PC-9 (cell line): ENCODE data around the gene CBY2. TPM values are rescaled to one million over a fixed set of nuclear protein-coding genes. Genes with fewer than 3 reads are reported as not detected.

Experiments
- BruUV-seq: library from RNA; stranded (reverse); fragments of 400-500 nt; replicated peaks from 2 replicates; lab custom pipeline; 2021; lab: Mats Ljungman, UMichigan
- CTCF ChIA-PET: fragments of 300-600 bp; sonication (Branson Sonifier 250); formaldehyde crosslinking; loops from one replicate; lab custom pipeline; 2022; ENCODE audit warnings: antibody characterized with exemption; lab: Charles Lee
- POLR2A ChIA-PET: fragments of 300-600 bp; sonication (Branson Sonifier 250); formaldehyde crosslinking; loops from one replicate; lab custom pipeline; 2022; ENCODE audit warnings: antibody characterized with exemption; ENCODE audit not compliant: unreplicated experiment; lab: Charles Lee
- DNase-seq, 2 experiments: peaks; one replicate each; pipeline versions ENCODE4 v3.0.0 to v3.0.0-alpha.2; 2015 to 2022; ENCODE audit warnings: mixed read lengths in 1 of 2
- H2AFZ ChIP-seq: fragments of 200-600 bp; sonication (generic); 2 replicates; pipeline ENCODE4 v1.8.1; 2017; ENCODE audit warnings: antibody characterized with exemption
- H3F3A ChIP-seq: fragments of 200-600 bp; sonication (generic); 2 replicates; pipeline ENCODE4 v1.8.1; 2017; ENCODE audit warnings: antibody characterized with exemption, mild to moderate bottlenecking, low read depth; ENCODE audit not compliant: insufficient read depth
- H3K27ac ChIP-seq: fragments of 200-600 bp; sonication (generic); 2 replicates; pipeline ENCODE4 v1.6.1; 2016; ENCODE audit warnings: mixed run types
- H3K27me3 ChIP-seq: fragments of 200-600 bp; sonication (generic); 2 replicates; pipeline ENCODE4 v1.6.1; 2016; ENCODE audit warnings: low read depth, mixed run types; ENCODE audit not compliant: insufficient read depth
- H3K36me3 ChIP-seq: fragments of 200-600 bp; sonication (generic); 2 replicates; pipeline ENCODE4 v1.6.1; 2016; ENCODE audit warnings: low read depth, mixed run types
- H3K4me1 ChIP-seq: fragments of 200-600 bp; sonication (generic); replicated peaks from 2 replicates; pipeline ENCODE4 v1.6.1; 2016; ENCODE audit warnings: mixed run types; ENCODE audit not compliant: insufficient read depth
- H3K4me2 ChIP-seq: fragments of 200-600 bp; sonication (generic); 2 replicates; pipeline ENCODE4 v1.6.1; 2017; ENCODE audit warnings: mixed run types
- H3K4me3 ChIP-seq: fragments of 200-600 bp; sonication (generic); 2 replicates; pipeline ENCODE4 v1.6.1; 2016; ENCODE audit warnings: mixed run types
- H3K79me2 ChIP-seq: fragments of 200-600 bp; sonication (generic); 2 replicates; pipeline ENCODE4 v1.6.1; 2017; ENCODE audit warnings: low read depth, mixed run types
- H3K9me2 ChIP-seq: fragments of 200-600 bp; sonication (generic); 2 replicates; pipeline ENCODE4 v1.8.1; 2017; ENCODE audit warnings: mild to moderate bottlenecking; ENCODE audit not compliant: insufficient read depth
- H3K9me3 ChIP-seq: fragments of 200-600 bp; sonication (generic); 2 replicates; pipeline ENCODE4 v1.8.1; 2016; ENCODE audit warnings: low read depth; ENCODE audit not compliant: insufficient read depth
- H4K20me1 ChIP-seq: fragments of 200-600 bp; sonication (generic); 2 replicates; pipeline ENCODE4 v1.8.1; 2017; ENCODE audit not compliant: insufficient read depth
- CTCF ChIP-seq: fragments of 200-600 bp; sonication (generic); conservative IDR thresholded peaks from 2 replicates; pipeline ENCODE4 v1.6.1; 2017; ENCODE audit warnings: mixed run types, antibody characterized with exemption, mild to moderate bottlenecking, moderate library complexity
- EZH2 ChIP-seq: fragments of 200-600 bp; sonication (generic); IDR thresholded peaks from 2 replicates; pipeline ENCODE4 v1.8.0; 2017; ENCODE audit warnings: antibody characterized with exemption, low read depth
- intact Hi-C: fragments of 100-400 bp; cut with micrococcal nuclease; formaldehyde crosslinking; loops from one replicate; pipeline ENCODE4 v1.10.0; 2022; ENCODE audit not compliant: unreplicated experiment
- total RNA-seq: library from RNA; stranded (reverse); gene quantifications from 2 replicates; pipeline ENCODE4 v1.2.3, GENCODE V29; 2021

Gene CBY2
- total RNA-seq, 1 experiment from 2014 or later = not detected

- H4K20me1 ChIP-seq = no peaks in the 10 kb centered on the region
- peaks cover 75% of the 10 kb centered on the region for H3K27me3 ChIP-seq
- H3K27ac ChIP-seq = no peak overlapping the region
- no peak overlapping the region for H3K4me2 ChIP-seq
- ChIA-PET CTCF (no interaction called here), POLR2A (no interaction called here)
- H2AFZ ChIP-seq = no peak overlapping the region
- no TSS peak for BruUV-seq
- no peaks in the 10 kb centered on the region for H3K9me3 ChIP-seq
- DNase-seq = no peak
- H3F3A ChIP-seq = no peaks in the 10 kb centered on the region
- no peak overlapping the region for H3K4me3 ChIP-seq
- no peaks in the 10 kb centered on the region for H3K9me2 ChIP-seq
- TF ChIP-seq CTCF = no peak
- TF ChIP-seq EZH2 = no peak
- intact Hi-C loops = no loop called here
- no peaks in the 10 kb centered on the region for H3K79me2 ChIP-seq
- H3K36me3 ChIP-seq = no peaks in the 10 kb centered on the region
- H3K4me1 ChIP-seq = no peaks in the 10 kb centered on the region
These were observed 12.1 kb downstream of the CBY2 start for GRCh38 chr13:45714170-45714569.

GRCh38 chr13:45715351-45715750, 13.2 kb downstream of the CBY2 start:
- H3K79me2 ChIP-seq = no peaks in the 10 kb centered on the region
- no peak overlapping the region for H3K4me2 ChIP-seq
- H3K36me3 ChIP-seq = no peaks in the 10 kb centered on the region
- H3K4me1 ChIP-seq = no peaks in the 10 kb centered on the region
- no peaks in the 10 kb centered on the region for H3K9me3 ChIP-seq
- no peak overlapping the region for H2AFZ ChIP-seq
- POLR2A ChIA-PET = no interaction called here
- no peak overlapping the region for H3K4me3 ChIP-seq
- no TSS peak for BruUV-seq
- no peak for DNase-seq
- CTCF ChIA-PET = no interaction called here
- H3K9me2 ChIP-seq = no peaks in the 10 kb centered on the region
- H3K27me3 ChIP-seq = peaks cover 85% of the 10 kb centered on the region
- no peaks in the 10 kb centered on the region for H3F3A ChIP-seq
- H4K20me1 ChIP-seq = no peaks in the 10 kb centered on the region
- H3K27ac ChIP-seq = no peak overlapping the region
- TF ChIP-seq EZH2 = no peak
- no peak for TF ChIP-seq CTCF
- intact Hi-C loops = no loop called here

GRCh38 chr13:45717349-45717748, 15.2 kb downstream of the CBY2 start:
- H3K4me2 ChIP-seq = no peak overlapping the region
- H3K79me2 ChIP-seq = no peaks in the 10 kb centered on the region
- no peak for DNase-seq
- no peak overlapping the region for H2AFZ ChIP-seq
- H3K36me3 ChIP-seq = no peaks in the 10 kb centered on the region
- H3K9me2 ChIP-seq = no peaks in the 10 kb centered on the region
- H3F3A ChIP-seq = no peaks in the 10 kb centered on the region
- H4K20me1 ChIP-seq = no peaks in the 10 kb centered on the region
- ChIA-PET POLR2A (no interaction called here), CTCF (no interaction called here)
- H3K27me3 ChIP-seq = peaks cover 85% of the 10 kb centered on the region
- no TSS peak for BruUV-seq
- H3K4me3 ChIP-seq = no peak overlapping the region
- no peaks in the 10 kb centered on the region for H3K9me3 ChIP-seq
- no peaks in the 10 kb centered on the region for H3K4me1 ChIP-seq
- intact Hi-C loops = no loop called here
- no peak overlapping the region for H3K27ac ChIP-seq
- TF ChIP-seq CTCF (no peak), EZH2 (no peak)
